ENCODE measurements around the gene SPRED1. TPM values are rescaled to one million over a fixed set of nuclear protein-coding genes. Genes with fewer than 3 reads are reported as not detected.

SPRED1 gene
- total and polyA plus RNA-seq, 2 experiments from 2014 or later, result 11.4 to 44.0 TPM

- TF ChIP-seq REST (IDR thresholded peaks at IDR 0.05; ENCODE audit: unreplicated experiment) (no peak), CREB1 (CRISPR knock-in tag; IDR thresholded peaks at IDR 0.05; ENCODE audit: low read depth) (no peak), JUNB (IDR thresholded peaks at IDR 0.05; ENCODE audit: unreplicated experiment) (no peak)
Measured at GRCh38 chr15:38294126-38294525, 41.5 kb downstream of the SPRED1 start (continued).

GRCh38 chr15:38297623-38298388 lies 45.2 kb downstream of the SPRED1 start:
- ATAC-seq, result no peak
- H3K27ac ChIP-seq (ENCODE audit: low read depth), result no peak overlapping the region
- no peak overlapping the region for H3K4me3 Mint-ChIP-seq
- TF ChIP-seq ZNF331 (CRISPR knock-in tag; IDR thresholded peaks at IDR 0.05; ENCODE audit: low read depth) (no peak), NANOG (IDR thresholded peaks at IDR 0.05; ENCODE audit: borderline replicate concordance) (no peak), JUNB (IDR thresholded peaks at IDR 0.05; ENCODE audit: unreplicated experiment) (no peak), ETS1 (IDR thresholded peaks at IDR 0.05) (no peak), ZNF462 (CRISPR knock-in tag; IDR thresholded peaks at IDR 0.05) (no peak), CREB1 (CRISPR knock-in tag; IDR thresholded peaks at IDR 0.05; ENCODE audit: low read depth) (no peak)
- TF ChIP-seq, protein P1, sequence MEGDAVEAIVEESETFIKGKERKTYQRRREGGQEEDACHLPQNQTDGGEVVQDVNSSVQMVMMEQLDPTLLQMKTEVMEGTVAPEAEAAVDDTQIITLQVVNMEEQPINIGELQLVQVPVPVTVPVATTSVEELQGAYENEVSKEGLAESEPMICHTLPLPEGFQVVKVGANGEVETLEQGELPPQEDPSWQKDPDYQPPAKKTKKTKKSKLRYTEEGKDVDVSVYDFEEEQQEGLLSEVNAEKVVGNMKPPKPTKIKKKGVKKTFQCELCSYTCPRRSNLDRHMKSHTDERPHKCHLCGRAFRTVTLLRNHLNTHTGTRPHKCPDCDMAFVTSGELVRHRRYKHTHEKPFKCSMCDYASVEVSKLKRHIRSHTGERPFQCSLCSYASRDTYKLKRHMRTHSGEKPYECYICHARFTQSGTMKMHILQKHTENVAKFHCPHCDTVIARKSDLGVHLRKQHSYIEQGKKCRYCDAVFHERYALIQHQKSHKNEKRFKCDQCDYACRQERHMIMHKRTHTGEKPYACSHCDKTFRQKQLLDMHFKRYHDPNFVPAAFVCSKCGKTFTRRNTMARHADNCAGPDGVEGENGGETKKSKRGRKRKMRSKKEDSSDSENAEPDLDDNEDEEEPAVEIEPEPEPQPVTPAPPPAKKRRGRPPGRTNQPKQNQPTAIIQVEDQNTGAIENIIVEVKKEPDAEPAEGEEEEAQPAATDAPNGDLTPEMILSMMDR (conservative IDR thresholded peaks at IDR 0.05; ENCODE audit: low read depth in 2 of 2), result no peak

More at GRCh38 chr15:38297623-38298388, 45.2 kb downstream of the SPRED1 start:
- Mint-ChIP-seq H3K27me3 (ENCODE audit: insufficient read depth, low read depth, poor library complexity) (no peaks in the 10 kb centered on the region), H3K4me1 (peaks cover 44% of the 10 kb centered on the region), H3K9me3 (no peaks in the 10 kb centered on the region), H3K36me3 (ENCODE audit: low read depth) (peaks cover 6% of the 10 kb centered on the region; the same call in 2 of the 3 replicates), H3K27ac (no peak overlapping the region)
- no peak overlapping the region for H2AFZ ChIP-seq
- no peaks in the 10 kb centered on the region for H3K36me3 ChIP-seq (ENCODE audit: insufficient read depth)
- no peak overlapping the region for H3K4me2 ChIP-seq
- H3K4me3 ChIP-seq, result no peak overlapping the region
- no peak for DNase-seq (ENCODE audit: low spot score)
- H3K9me2 ChIP-seq (ENCODE audit: insufficient read depth), result no peaks in the 10 kb centered on the region
- peaks cover 50% of the 10 kb centered on the region for H4K20me1 ChIP-seq (replicated peaks; ENCODE audit: insufficient read depth)
- no peaks in the 10 kb centered on the region for H3K27me3 ChIP-seq (ENCODE audit: insufficient read depth)
- no peaks in the 10 kb centered on the region for H3F3A ChIP-seq (replicated peaks; ENCODE audit: low read depth)
- H3K4me1 ChIP-seq (ENCODE audit: insufficient read depth), result peaks cover 15% of the 10 kb centered on the region
- H3K79me2 ChIP-seq (replicated peaks; ENCODE audit: insufficient read depth), result peaks cover 98% of the 10 kb centered on the region

Data from GM23338 (cell line).